ENCODE results near the gene TRIM14. TPM values are rescaled to one million over a fixed set of nuclear protein-coding genes. Genes with fewer than 3 reads are reported as not detected.

The TRIM14 gene
- total RNA-seq, 1 experiment from 2014 or later: 12.5 TPM

GRCh38 chr9:98031935-98032334 lies 87.1 kb downstream of the TRIM14 start:
- no peak overlapping the region for H3K4me3 Mint-ChIP-seq

More at GRCh38 chr9:98031935-98032334, 87.1 kb downstream of the TRIM14 start:
- no peak overlapping the region for H2BK20ac ChIP-seq (ENCODE audit: low read depth, low read length, poor library complexity, severe bottlenecking)
- no peaks in the 10 kb centered on the region for H3K9me3 ChIP-seq (ENCODE audit: control insufficient read depth, low read depth, low read length)
- no peaks in the 10 kb centered on the region for H3K27me3 ChIP-seq (ENCODE audit: insufficient read depth, low read length)
- Mint-ChIP-seq H3K4me1 (peaks cover 0 to 6% of the 10 kb centered on the region in 2 experiments; a peak in 2 of 4 replicates), H3K9me3 (no peaks in the 10 kb centered on the region), H3K27me3 (ENCODE audit: low read depth) (peaks cover 28% of the 10 kb centered on the region), H3K36me3 (ENCODE audit: insufficient read depth in 1 of 3, low read depth in 3 of 3) (no peaks in the 10 kb centered on the region), H3K27ac (no peak overlapping the region)
- no peaks in the 10 kb centered on the region for H3K79me2 ChIP-seq (ENCODE audit: insufficient read depth, low read length)
- no peak overlapping the region for H4K8ac ChIP-seq (replicated peaks; ENCODE audit: insufficient read length, low read depth, low read length)
- no peak overlapping the region for H3K14ac ChIP-seq (ENCODE audit: insufficient read depth, low read length)
- no peaks in the 10 kb centered on the region for H4K20me1 ChIP-seq (ENCODE audit: control insufficient read depth, insufficient read depth, insufficient read length)
- no peak overlapping the region for H3T11ph ChIP-seq (ENCODE audit: low read length)
- H3K9ac ChIP-seq (ENCODE audit: extremely low read depth, insufficient read length, low read length): no peak overlapping the region
- no peak overlapping the region for H2AK5ac ChIP-seq (ENCODE audit: insufficient read length, low read length)
- H3K18ac ChIP-seq (ENCODE audit: insufficient read length, low read depth, low read length): no peak overlapping the region
- no peaks in the 10 kb centered on the region for H3K23me2 ChIP-seq (ENCODE audit: insufficient read length, low read depth, low read length, poor library complexity, severe bottlenecking)
- no peak overlapping the region for H3K4ac ChIP-seq (ENCODE audit: low read depth, low read length)
- H2AFZ ChIP-seq (ENCODE audit: low read length): no peak overlapping the region
- H2BK12ac ChIP-seq (ENCODE audit: insufficient read length, low read depth, low read length): no peak overlapping the region
- H2BK120ac ChIP-seq (ENCODE audit: low read depth, low read length, poor library complexity, severe bottlenecking): no peak overlapping the region
- no peak overlapping the region for H3K4me2 ChIP-seq (ENCODE audit: insufficient read depth, insufficient read length, low read length)
- no peak overlapping the region for H3K56ac ChIP-seq (ENCODE audit: insufficient read length, low read depth, low read length)
- H3K79me1 ChIP-seq (ENCODE audit: insufficient read depth, low read depth, low read length, poor library complexity, severe bottlenecking): no peaks in the 10 kb centered on the region
- H3K4me1 ChIP-seq (ENCODE audit: insufficient read depth, low read length): no peaks in the 10 kb centered on the region
- no peak overlapping the region for H2BK5ac ChIP-seq (ENCODE audit: insufficient read length, low read length)
- no peak overlapping the region for H3K27ac ChIP-seq (ENCODE audit: insufficient read length, low read depth, low read length)
- no peak overlapping the region for H2BK15ac ChIP-seq (ENCODE audit: low read depth, low read length)
- no peak overlapping the region for H3K23ac ChIP-seq (ENCODE audit: insufficient read length, low read depth, low read length)
- no peak for DNase-seq
- no peak overlapping the region for H4K91ac ChIP-seq (ENCODE audit: insufficient read length, low read depth, low read length)
- no peak overlapping the region for H4K5ac ChIP-seq (ENCODE audit: insufficient read length, low read depth, low read length)
- TF ChIP-seq CTCF (conservative IDR thresholded peaks at IDR 0.05): no peak
- no CpG with 5 or more reads among the region's 1 CpG for WGBS (ENCODE audit: extremely low coverage, insufficient read length, low lambda C conversion rate)
